ENCODE results near the gene ADGRA3.

Gene ADGRA3

GRCh38 chr4:22512306-22512705, 3.6 kb downstream of the ADGRA3 start:
- DNase-seq (ENCODE audit: low read depth): no peak

- DNase-seq (ENCODE audit: low read depth): no peak
These were observed 5.1 kb downstream of the ADGRA3 start for GRCh38 chr4:22510750-22511149.

GRCh38 chr4:22508376-22508775, 7.5 kb downstream of the ADGRA3 start:
- DNase-seq (ENCODE audit: low read depth): no peak

GRCh38 chr4:22504922-22505321, 10.9 kb downstream of the ADGRA3 start:
- no peak for DNase-seq (ENCODE audit: low read depth)

- no peak for DNase-seq (ENCODE audit: low read depth)
These were observed 11.4 kb downstream of the ADGRA3 start for GRCh38 chr4:22504447-22504846.

GRCh38 chr4:22502895-22503814, 12.7 kb downstream of the ADGRA3 start:
- DNase-seq (ENCODE audit: low read depth): no peak

GRCh38 chr4:22501715-22502095, 14.2 kb downstream of the ADGRA3 start:
- no peak for DNase-seq (ENCODE audit: low read depth)

GRCh38 chr4:22500831-22501714, 14.8 kb downstream of the ADGRA3 start:
- DNase-seq (ENCODE audit: low read depth): peak; percentile 34

- no peak for DNase-seq (ENCODE audit: low read depth)
These were observed 15.7 kb downstream of the ADGRA3 start for GRCh38 chr4:22500128-22500611.

- DNase-seq (ENCODE audit: low read depth): no peak
These were observed 17.0 kb downstream of the ADGRA3 start for GRCh38 chr4:22498866-22499265.

GRCh38 chr4:22496165-22496813, 19.6 kb downstream of the ADGRA3 start:
- no peak for DNase-seq (ENCODE audit: low read depth)

- DNase-seq (ENCODE audit: low read depth): no peak
These were observed 22.3 kb downstream of the ADGRA3 start for GRCh38 chr4:22493523-22493922.

- no peak for DNase-seq (ENCODE audit: low read depth)
These were observed 22.9 kb downstream of the ADGRA3 start for GRCh38 chr4:22492987-22493386.

GRCh38 chr4:22491939-22492338, 23.9 kb downstream of the ADGRA3 start:
- DNase-seq (ENCODE audit: low read depth): no peak

- no peak for DNase-seq (ENCODE audit: low read depth)
These were observed 25.0 kb downstream of the ADGRA3 start for GRCh38 chr4:22490718-22491315.

GRCh38 chr4:22488106-22488505, 27.8 kb downstream of the ADGRA3 start:
- no peak for DNase-seq (ENCODE audit: low read depth)

GRCh38 chr4:22487328-22487727, 28.5 kb downstream of the ADGRA3 start:
- no peak for DNase-seq (ENCODE audit: low read depth)

- no peak for DNase-seq (ENCODE audit: low read depth)
These were observed 29.6 kb downstream of the ADGRA3 start for GRCh38 chr4:22486276-22486675.

- peak; percentile 41 for DNase-seq (ENCODE audit: low read depth)
These were observed 30.1 kb downstream of the ADGRA3 start for GRCh38 chr4:22485737-22486136.

- peak; percentile 45 for DNase-seq (ENCODE audit: low read depth)
These were observed 32.3 kb downstream of the ADGRA3 start for GRCh38 chr4:22483551-22483981.

GRCh38 chr4:22482250-22483127, 33.4 kb downstream of the ADGRA3 start:
- no peak for DNase-seq (ENCODE audit: low read depth)
